GM12864 (cell line): ENCODE measurements around the gene SLC43A3.
"Not testable (repeated sequence)": the region's sequence is repeated elsewhere in the genome, so short reads cannot be mapped to it uniquely, and the experiment has no call there.

ENCODE experiments used
- DNase-seq: peaks from one replicate; pipeline ENCODE4 v3.0.0-alpha.2; 2011; ENCODE audit warnings: low read depth
- H3K4me3 ChIP-seq: 2 replicates; pipeline ENCODE4 v1.5.1; 2011; ENCODE audit warnings: mild to moderate bottlenecking, low read depth, low read length, control low read depth
- TF ChIP-seq, protein P1 (sequence below): IDR thresholded peaks from 2 replicates; pipeline ENCODE4 v1.5.1; 2011; ENCODE audit warnings: low read depth, mild to moderate bottlenecking, moderate library complexity, low read length, control low read depth, inconsistent platforms; ENCODE audit errors: missing control alignments

The SLC43A3 gene

DNA sequence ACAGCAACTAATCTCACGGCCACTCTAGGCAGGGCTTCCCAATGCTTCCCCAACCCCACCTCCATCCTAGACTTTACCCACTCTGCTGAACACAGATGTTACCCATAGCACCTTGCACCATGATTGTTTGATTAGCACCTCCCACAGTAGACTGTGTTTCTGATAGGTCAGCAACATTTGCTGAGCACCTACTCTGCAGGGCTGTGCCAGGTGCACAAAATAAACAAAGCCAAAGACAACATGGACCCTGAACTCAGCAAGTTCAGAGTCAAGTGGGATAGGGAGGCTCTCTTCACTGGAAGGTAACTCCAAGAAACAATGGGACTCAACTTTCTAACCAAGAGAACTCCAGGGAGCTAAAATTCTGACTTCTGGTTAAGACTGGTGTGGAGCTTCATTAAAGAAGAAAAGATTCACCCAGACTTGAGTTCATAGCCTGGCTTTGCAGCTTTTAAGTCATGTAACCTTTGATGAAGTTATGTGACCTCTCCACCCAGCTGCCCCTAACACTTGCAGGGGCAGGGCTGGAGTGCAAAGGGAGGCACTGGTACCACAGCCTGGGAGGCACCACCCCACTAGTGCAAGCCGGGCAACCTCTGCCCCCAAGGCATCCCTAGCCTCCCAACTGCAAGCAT is 26.7 kb upstream of the SLC43A3 start:
- TF ChIP-seq, protein P1, sequence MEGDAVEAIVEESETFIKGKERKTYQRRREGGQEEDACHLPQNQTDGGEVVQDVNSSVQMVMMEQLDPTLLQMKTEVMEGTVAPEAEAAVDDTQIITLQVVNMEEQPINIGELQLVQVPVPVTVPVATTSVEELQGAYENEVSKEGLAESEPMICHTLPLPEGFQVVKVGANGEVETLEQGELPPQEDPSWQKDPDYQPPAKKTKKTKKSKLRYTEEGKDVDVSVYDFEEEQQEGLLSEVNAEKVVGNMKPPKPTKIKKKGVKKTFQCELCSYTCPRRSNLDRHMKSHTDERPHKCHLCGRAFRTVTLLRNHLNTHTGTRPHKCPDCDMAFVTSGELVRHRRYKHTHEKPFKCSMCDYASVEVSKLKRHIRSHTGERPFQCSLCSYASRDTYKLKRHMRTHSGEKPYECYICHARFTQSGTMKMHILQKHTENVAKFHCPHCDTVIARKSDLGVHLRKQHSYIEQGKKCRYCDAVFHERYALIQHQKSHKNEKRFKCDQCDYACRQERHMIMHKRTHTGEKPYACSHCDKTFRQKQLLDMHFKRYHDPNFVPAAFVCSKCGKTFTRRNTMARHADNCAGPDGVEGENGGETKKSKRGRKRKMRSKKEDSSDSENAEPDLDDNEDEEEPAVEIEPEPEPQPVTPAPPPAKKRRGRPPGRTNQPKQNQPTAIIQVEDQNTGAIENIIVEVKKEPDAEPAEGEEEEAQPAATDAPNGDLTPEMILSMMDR = no peak
- DNase-seq = no peak
- H3K4me3 ChIP-seq = no peak overlapping the region

DNA sequence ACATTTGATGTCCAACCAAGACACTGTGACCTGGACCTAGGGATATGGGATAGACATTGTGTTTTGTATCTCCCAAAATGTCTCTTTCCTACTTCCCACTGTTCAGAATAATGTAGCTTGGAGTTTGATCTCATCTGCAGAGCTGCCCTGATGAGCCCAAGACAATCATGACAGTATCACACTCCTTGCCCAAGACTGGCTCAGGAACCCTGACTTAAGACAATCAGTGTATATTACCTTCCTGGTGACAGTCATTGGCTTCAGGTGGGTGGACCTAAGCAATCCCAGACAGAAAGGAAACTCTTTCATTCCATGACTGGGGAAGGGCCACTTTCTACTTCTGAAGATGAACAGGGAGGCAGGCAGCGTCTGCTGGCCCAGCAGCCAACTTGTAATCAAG is 19.1 kb upstream of the SLC43A3 start:
- DNase-seq = no peak
- H3K4me3 ChIP-seq = no peak overlapping the region
- TF ChIP-seq, protein P1 = no peak

DNA sequence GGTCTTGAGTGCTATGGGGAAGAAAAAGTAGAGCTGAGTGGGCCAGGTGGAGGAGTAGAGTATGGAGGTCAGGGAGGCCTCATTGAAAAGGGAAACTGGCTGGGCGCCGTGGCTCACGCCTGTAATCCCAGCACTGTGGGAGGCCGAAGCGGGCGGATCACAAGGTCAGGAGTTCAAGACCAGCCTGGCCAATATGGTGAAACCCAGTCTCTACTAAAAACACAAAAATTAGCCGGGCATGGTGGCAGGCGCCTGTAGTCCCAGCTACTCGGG is 18.1 kb upstream of the SLC43A3 start:
- not testable (repeated sequence) for H3K4me3 ChIP-seq

DNA sequence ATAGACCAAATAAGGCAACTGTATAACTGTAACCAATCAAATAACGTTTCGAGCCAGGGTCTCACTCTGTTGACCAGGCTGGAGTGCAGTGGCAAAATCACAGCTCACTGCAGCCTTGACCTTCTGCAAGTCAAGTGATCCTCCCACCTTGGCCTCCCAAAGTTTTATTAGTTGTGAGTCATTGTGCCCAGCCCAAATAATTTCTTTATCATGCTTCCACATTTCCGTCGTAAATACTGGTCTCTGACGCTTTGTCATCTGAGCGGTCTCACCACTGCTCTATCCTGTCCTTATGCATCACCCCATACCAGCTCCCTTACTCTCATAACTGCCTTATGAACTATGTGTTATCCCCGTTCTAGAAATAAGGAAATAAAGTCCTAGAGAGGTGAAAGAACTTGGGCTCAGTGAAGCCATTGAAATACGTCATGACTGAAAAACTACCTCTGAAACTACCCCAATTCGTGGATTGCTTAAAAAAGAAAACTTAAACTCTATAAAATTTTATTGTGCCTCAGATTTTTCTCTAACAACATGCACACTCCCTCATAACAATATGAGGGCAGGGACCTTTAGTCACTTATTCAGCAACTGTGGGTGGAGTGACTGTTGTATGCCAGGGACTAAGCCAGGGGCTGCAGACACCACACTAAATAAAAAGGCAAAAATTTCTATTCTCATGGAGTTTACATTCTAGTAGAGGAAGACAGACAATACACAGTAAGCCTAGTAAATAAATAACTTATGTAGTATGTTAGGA is 17.6 kb upstream of the SLC43A3 start:
- TF ChIP-seq, protein P1 = no peak
- no peak for DNase-seq
- H3K4me3 ChIP-seq = no peak overlapping the region

More for the DNA sequence above, 18.1 kb upstream of the SLC43A3 start:
- DNase-seq = not testable (repeated sequence)

DNA sequence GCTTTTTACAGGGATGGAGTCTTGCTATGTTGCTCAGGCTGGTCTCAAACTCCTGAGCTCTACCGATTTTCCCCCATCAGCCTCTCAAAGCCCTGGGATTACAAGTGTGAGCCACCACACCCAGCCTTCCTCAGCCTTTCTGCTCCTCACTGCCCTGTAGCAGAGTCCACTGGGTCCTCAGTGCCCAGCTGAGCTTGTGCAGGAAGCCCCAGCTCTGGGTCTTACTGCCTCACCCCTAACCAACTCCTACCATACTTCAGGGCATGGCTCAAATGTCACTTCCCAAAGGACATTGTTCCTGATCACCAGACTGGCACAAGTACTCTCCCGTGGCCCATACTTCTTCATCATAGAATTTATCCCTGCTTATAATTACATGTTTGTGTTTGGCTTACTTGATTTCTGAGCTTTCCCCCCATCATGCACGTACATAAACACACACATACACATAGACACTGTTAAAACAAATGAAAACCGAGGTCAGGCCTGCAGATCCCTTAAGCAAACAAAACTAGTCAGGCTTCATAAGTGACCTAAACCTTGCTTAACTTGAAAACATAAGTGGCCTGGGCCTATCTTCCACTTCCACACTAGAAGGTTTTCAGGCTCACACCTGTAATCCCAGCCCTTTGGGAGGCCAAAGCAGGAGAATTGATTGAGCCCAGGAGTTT is 14.0 kb upstream of the SLC43A3 start:
- TF ChIP-seq, protein P1 = no peak
- DNase-seq = no peak

DNA sequence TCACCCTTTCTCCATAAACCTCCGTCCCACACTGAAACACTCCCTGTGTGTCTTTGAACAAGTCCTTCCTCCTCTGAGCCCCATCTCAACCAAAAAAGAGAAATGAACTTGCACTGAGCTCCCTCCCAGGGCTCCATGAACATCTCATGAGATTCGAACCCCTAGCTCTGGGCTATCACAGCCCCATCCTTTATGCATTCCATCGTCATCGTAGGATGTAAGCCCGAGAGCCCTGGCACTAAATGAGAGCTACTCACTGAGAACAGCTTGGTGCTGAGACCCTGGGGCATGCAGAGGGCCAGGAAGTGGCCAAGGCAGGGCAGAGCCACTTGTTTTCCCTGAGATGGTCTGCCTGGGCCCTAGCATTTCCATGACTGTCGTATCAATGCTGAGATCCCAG is 12.9 kb upstream of the SLC43A3 start:
- TF ChIP-seq, protein P1 = no peak
- H3K4me3 ChIP-seq = no peak overlapping the region
- no peak for DNase-seq

More for the DNA sequence above, 14.0 kb upstream of the SLC43A3 start:
- H3K4me3 ChIP-seq = no peak overlapping the region

DNA sequence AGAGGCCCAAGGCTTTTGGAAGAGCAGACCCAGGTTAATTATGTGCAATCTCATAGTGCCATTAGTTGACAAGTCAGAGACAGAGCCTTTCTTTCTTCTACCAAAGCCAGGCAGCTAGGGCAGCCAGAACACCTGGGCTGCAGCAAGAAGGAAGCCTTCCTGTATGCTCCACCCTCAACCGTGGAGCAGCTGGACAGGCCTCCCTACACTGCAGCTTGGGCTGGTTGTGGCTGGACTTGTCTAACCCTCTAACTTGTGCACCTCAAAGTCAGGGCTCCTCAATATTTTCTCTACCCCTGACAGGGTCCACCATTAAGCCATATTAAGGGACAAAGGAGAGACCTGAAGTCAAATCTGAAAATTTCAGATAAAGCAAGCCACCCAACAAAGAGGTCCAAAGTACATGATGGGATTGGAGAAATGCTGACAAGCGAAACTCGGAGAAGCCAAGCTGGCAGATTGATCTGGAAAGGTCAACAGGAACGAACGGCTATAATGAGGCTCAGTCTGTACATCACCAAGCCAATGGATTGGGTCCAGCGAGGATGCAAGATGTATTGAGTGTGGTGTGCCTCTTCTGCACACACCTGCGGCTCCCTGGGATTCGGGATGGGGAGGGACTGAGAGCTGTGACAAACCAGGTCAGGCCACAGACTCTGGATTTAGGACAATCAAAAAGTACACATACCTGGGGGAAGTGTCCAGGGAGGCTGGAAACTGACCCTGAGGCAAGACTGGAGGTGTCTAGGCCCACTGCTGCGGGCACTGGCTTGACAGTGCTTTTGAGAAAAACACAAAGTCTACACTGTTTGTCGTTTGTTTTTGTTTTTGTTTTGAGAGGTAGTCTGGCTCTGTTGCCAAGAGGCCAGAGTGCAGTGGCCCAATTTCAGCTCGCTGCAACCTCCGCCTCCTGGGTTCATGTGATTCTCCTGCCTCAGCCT is 11.7 kb upstream of the SLC43A3 start:
- TF ChIP-seq, protein P1 = no peak
- H3K4me3 ChIP-seq = no peak overlapping the region

More for the DNA sequence above, 11.7 kb upstream of the SLC43A3 start:
- no peak for DNase-seq
